ENCODE measurements around the gene SLC34A3.

The SLC34A3 gene

GRCh38 chr9:137263506-137263905, 32.8 kb downstream of the SLC34A3 start:
- DNase-seq, result no peak

- no peak for DNase-seq
Measured at GRCh38 chr9:137264067-137264466, 33.4 kb downstream of the SLC34A3 start.

- no peak for DNase-seq
Measured at GRCh38 chr9:137265496-137266161, 34.9 kb downstream of the SLC34A3 start.

- DNase-seq, result no peak
Measured at GRCh38 chr9:137266162-137266527, 35.4 kb downstream of the SLC34A3 start.

- no peak for DNase-seq
Measured at GRCh38 chr9:137266585-137267453, 36.1 kb downstream of the SLC34A3 start.

- DNase-seq, result no peak
Measured at GRCh38 chr9:137267933-137268355, 37.2 kb downstream of the SLC34A3 start.

GRCh38 chr9:137268538-137269201, 38.0 kb downstream of the SLC34A3 start:
- no peak for DNase-seq

- no peak for DNase-seq
Measured at GRCh38 chr9:137269231-137269772, 38.6 kb downstream of the SLC34A3 start.

GRCh38 chr9:137270929-137271695, 40.4 kb downstream of the SLC34A3 start:
- DNase-seq, result no peak

GRCh38 chr9:137271696-137272076, 41.0 kb downstream of the SLC34A3 start:
- no peak for DNase-seq

GRCh38 chr9:137272241-137273094, 41.8 kb downstream of the SLC34A3 start:
- DNase-seq, result no peak

- DNase-seq, result no peak
Measured at GRCh38 chr9:137273095-137273490, 42.4 kb downstream of the SLC34A3 start.

- DNase-seq, result no peak
Measured at GRCh38 chr9:137273611-137274320, 43.1 kb downstream of the SLC34A3 start.

- DNase-seq, result no peak
Measured at GRCh38 chr9:137275203-137275587, 44.5 kb downstream of the SLC34A3 start.

GRCh38 chr9:137275588-137276472, 45.1 kb downstream of the SLC34A3 start:
- no peak for DNase-seq

GRCh38 chr9:137276473-137277328, 46.0 kb downstream of the SLC34A3 start:
- DNase-seq, result no peak

GRCh38 chr9:137277329-137278041, 46.8 kb downstream of the SLC34A3 start, which contains the start of gene TOR4A:
TOR4A (plus strand) TSS chr9:137277726; CDS start chr9:137278690, 964 bp downstream.
- peak; percentile 15 for DNase-seq

GRCh38 chr9:137278061-137278701, 47.5 kb downstream of the SLC34A3 start:
- peak; percentile 24 for DNase-seq

Measured in stimulated activated naive CD4-positive, alpha-beta T cell treated with Interleukin-2 at 50 U/mL for 16 hours (primary cell).